NCI-H510A treated with DMSO at 0.1 percent for 48 hours (cell line): ENCODE results near the gene HMMR.
"Not testable (repeated sequence)": the region's sequence is repeated elsewhere in the genome, so short reads cannot be mapped to it uniquely, and the experiment has no call there.

Source experiments
- DNase-seq: peaks from one replicate; lab custom pipeline; 2025; lab: John Stamatoyannopoulos, UW

The HMMR gene

GRCh38 chr5:163508753-163509152, 48.3 kb downstream of the HMMR start:
- no peak for DNase-seq

DNA sequence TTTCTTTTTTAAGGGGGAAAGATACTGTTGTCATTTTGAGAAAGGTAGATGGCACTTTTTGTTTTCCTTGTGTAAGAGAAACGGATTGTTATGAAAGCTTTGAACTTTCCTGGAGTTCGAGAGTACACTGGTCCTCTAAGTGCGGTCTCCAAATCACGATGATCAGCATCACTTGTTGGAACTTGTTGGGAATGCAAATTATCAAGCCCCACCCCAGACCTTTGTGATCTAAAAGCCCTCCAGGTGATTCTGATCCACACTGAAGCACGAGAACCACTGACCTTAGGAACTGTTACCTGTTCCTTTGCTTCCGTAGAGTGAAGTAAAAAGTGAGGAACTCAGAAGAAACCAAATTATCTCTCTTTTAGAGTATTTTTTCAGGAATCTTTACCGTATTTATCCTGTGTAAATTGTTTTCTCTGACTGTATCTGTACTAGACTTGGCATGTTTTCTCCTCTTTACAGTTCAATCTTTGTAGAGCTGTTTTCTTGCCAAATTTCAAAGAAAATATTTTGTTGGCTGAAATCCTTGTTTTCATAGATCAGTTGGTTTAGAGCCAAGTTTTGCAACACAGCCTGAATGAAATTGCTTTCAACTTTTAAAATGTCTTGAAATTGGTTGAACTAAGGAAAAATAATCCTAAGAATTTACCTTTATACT, 49.0 kb downstream of the HMMR start:
- DNase-seq, result no peak

GRCh38 chr5:163512526-163512925, 52.1 kb downstream of the HMMR start:
- no peak for DNase-seq

GRCh38 chr5:163525096-163525495, 64.7 kb downstream of the HMMR start:
- DNase-seq, result no peak

DNA sequence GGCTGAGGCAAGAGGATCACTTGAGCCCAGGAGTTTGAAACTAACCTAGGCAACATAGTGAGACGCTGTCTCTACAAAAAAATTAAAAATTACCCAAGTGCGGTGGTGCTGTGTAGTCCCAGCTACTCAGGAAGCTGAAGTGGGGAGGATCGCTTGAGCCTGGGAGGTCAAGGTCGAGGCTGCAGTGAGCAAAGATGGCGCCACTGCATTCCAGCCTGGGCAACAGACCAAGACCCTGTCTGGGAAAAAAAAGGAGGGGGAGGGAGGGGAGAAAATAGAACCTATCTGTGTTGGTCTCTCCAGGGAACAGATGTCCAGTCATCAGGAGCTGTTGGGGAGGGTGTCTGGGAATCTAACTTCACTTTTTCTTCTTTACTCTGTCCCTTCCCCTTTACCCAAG, 69.3 kb downstream of the HMMR start:
- DNase-seq, result no peak

DNA sequence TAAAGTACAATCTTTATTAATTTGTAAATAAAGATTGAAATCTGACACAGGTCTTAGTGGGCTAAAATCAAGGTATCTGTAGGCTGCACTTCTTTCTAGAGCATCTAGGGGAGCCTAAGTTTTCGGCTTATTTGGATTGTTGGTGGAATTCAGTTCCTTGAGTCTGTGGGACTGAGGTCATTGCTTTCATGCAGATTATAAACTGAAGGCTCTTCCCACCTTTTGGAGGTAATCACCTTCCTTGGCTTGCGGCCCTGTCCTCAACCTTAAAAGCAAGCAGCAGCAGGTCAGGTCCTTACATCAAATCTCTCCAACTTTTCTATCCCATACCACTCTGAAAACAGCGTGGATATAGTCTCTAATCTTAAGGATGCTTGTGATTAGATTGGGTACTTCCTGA, 70.8 kb downstream of the HMMR start:
- no peak for DNase-seq

GRCh38 chr5:163532171-163533084, 72.0 kb downstream of the HMMR start:
- no peak for DNase-seq

DNA sequence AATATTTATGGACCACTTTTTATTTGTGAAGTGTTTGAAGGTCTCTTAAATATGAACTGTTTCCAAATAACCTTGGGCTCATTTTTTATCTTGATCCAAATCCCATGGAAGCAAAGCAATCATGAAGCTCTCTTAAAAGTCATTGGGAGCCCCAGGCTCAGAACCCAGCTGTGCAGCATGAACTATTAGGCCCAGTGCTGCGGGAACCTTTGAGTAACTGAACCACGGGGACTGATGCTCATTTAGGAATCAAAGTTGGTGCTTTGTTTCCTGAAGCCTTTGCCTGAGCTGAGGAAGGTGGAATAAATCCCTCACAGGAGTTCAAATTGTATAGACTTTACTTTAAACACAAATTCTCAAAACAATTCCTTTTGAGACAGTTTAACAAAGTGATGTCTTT, 72.8 kb downstream of the HMMR start:
- DNase-seq, result no peak

DNA sequence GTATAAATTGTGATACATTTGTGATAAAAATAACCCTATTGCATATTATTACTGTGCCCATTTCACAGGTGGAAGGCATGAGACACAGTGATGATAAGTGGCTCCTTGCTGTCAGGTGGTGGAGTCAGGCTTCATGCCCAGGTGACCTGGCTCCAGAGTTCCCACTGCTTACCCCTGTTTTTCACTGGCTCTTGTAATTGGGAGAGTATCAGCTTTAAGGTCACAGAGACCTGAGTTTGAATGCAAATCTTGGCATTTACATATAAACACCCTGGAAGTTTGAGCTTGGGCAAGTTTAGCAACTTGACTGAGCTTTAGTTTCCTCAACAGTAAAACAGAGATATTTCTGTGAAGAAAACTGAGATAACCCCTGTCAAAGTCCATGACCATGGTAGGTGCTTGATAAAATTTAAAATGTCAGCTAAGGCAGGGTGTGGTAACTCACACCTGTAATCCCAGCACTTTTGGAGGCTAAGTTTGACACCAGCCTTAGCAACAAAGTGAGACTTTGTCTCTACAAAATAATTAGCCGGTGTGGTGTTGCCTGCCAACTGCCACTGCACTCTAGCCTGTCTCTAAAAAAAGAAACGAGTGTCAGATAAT, 74.2 kb downstream of the HMMR start:
- DNase-seq, result no peak

- no peak for DNase-seq
Observed at GRCh38 chr5:163535290-163535689, 74.9 kb downstream of the HMMR start.

DNA sequence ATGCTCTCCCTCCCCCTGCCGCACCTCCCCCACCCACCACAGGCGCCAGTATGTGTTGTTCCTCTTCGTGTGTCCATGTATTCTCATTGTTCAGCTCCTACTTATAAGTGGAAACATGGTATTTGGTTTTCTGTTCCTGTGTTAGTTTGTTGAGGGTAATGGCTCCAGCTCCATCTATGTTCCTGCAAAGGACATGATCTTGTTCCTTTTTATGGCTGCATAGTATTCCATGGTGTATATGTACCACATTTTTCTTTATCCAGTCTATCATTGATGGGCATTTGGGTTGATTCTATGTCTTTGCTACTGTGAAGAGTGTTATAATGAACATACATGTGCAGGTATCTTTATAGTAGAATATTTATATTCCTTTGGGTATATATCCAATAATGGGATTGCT, 76.0 kb downstream of the HMMR start:
- not testable (repeated sequence) for DNase-seq

DNA sequence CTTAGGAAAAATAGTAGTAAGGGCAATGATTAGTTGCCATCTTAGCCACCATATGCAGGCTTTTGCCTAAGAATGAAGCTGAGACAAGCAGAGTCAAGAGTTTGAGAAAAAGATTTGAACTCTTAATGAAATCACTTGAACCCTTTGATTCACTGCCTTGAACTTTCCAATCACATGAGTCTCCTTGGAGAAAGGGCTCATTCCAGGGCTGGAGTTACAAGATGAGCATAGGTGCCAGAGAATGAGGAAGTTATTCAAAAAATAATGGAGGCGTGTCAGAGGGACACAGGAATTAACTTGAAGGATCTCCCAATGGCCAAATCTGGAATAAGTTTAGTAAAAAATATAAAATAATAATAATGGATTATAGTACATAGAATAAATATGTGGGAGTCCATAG, 80.3 kb downstream of the HMMR start:
- DNase-seq, result no peak
